CD4-positive, alpha-beta T cell treated with Interleukin-6 for 4 hours (primary cell): ENCODE data around the gene TLE4.
A peak's percentile ranks its signal among the peaks of the same experiment; 100 is the strongest.

Experiments
- DNase-seq: peaks from one replicate; pipeline ENCODE4 v3.0.0-alpha.2; 2020; ENCODE audit warnings: mixed read lengths

TLE4 gene

DNA sequence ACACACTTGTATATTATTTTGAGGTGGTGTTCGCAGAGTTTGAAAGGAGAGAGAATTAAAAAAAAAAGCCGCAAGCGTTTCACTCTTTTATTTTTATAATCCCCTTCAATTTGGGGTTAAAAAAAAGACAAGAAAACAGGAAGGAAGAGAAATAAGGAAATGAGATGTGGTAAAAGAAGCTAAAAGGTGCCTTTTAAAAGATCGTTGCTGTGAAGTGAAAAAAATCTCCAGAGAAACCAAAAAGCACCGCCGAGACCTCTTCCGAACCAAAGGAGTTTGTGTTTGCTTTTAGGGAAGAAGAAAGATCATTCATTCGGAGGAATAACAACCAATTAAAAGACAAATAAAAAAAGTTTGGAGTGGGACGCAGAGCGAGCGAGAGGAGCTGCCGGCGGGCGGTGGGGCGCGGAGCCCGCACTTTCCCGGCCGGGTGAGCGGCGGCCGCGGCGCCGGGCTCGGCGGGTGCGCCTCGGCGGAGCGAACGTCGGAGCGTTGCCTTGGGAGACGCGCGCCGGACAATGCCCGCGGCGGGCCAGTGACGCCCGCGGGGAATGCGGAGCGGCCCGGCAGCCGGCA is 355 bp downstream of the TLE4 start:
- DNase-seq = peak; percentile 45

DNA sequence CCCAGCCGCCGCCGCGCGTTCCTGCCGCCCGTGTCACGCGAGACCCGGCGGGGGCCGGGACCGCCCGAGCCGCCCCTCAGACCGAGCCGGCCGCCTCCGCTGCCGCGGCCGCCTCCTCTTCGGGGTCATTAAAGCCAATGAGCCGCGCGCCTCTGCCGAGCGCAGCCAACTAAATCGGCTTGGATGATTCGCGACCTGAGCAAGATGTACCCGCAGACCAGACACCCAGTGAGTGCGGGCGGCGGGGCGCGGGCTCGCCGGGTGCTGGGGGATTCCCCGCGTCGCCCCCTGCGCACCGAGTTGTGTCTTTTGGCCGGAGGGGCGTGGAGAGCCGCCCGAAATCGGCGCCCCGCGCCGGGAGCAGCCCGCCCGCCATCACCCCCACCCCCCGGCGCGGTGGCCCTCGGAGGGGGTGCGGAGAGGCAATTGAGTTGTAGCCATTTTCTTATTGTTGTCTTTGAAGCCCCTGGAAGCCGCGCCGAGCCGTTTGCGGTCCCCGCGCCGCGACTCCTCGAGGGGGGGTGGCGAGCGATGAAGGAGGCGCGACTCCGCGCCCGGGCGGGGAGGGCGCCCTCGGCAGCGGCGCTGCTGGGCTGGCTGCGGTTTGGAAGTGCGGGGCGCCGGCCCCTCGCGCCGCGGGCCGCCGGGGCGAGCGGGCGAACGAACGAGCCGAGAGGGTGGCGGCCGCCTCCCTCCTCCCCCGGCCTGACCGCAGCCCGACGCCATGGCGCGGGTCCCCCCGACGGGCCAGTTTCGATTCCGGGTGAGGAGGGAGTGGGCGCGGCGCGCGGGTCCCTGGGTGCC is 1.0 kb downstream of the TLE4 start:
- DNase-seq = peak; percentile 66

DNA sequence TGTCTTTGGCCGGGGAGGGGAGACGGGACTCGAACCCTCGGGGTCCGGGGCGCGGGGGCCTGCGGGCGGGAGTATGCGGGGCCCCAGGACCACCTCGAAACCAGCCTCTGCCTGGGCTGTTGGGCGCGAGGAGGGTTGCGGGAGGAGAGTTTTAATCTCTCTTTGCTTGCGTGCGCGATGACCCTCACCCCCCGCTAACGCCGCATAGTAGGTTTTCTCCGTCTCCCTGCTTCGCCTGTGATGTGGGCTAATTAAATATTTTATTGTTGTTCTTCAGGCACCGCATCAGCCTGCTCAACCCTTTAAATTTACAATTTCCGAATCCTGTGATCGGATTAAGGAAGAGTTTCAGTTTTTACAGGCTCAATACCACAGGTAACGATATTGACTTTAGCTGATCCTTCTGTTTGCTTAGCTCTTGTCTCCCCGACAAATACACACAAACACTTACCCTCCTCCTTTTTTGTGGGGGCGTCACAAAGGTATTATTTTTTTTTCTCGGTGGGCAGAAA is 1.7 kb downstream of the TLE4 start:
- no peak for DNase-seq

DNA sequence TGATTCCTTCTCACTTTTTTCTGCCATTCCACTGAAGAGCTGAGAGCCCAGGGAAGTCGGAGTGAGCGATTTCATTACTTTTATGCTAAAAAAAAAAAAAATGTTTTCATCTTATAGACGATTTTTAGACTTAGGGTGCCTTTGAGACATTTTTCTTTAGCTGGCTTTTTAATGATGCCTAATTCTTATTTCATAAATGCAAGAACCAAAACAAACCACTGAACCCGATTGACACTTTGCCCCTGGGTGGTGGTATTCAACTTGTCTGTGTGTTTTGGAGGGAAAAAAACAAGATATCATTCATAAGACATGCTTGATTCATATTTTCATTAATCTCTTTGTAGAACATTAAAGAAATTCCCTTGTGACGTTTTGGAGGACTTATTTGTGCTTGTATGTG is 2.4 kb downstream of the TLE4 start:
- no peak for DNase-seq

DNA sequence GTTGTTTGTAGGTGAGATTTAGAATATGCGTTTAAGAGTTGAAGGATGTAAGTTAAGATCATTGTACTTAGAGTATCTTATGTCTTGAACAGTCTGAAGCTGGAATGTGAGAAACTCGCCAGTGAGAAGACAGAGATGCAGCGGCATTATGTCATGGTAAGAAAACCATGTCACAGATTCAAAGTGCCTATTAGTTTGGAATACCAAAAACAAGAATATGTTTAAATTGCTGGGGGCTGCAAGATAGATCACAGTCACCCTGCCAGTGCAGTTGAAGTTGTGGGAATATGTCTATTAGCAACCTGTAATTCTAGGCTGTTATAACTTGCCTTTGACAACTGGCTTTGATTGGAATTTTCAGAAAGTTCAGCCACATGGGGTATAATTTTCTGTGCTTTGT is 3.0 kb downstream of the TLE4 start:
- no peak for DNase-seq

DNA sequence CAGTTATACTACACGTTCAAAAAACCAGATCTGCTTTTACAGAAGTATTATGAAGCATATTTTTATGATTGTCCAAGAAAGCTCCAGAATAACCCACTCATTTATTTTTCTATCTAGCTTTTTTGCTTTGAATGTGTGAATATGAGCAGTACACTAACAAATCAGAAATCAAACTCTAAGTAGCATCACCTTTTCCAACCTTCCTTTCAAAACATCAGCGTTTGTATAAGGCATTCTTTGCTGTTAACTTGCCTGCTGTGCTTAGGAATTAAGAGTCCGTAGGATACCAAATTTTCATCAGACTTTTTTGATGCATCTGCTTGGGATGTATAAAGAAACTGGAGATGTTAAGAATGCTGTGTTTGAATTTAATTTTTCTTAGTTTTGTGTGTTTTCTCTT is 3.8 kb downstream of the TLE4 start:
- no peak for DNase-seq

DNA sequence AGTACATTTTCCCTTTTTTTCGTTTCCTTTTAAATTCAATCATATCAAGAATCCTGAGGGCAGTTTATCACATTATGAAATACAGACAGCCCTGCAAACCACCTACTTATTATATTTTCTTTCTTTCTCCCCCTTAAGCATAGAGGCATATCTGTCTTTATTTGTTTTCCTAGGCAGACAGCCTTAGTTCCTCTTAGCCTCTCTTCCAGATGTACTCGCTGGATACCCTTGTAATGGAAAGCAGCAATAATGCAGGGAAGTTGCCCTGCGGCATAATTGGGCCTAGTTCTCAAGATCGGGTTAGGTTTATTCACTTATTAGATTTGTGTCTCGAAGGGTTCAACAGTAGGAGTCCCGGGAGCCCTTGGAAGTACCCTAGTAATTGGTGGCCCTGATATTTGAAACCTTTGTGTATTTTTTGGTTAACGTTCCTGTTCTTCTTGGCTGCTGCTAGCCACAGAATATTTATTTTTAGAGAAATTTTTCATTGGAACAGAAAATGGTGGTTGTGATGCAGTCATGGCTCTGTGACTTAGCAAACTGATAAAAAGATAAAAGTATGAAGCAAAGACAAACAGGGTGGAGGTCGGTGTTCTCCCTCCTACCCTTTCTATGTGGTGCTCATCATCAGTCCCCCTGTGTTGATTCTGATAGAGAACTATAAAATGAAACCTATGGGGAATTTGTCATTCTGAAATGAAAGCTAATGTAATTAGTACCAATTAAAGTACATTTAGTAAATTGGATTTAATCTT is 6.4 kb downstream of the TLE4 start:
- DNase-seq = no peak

DNA sequence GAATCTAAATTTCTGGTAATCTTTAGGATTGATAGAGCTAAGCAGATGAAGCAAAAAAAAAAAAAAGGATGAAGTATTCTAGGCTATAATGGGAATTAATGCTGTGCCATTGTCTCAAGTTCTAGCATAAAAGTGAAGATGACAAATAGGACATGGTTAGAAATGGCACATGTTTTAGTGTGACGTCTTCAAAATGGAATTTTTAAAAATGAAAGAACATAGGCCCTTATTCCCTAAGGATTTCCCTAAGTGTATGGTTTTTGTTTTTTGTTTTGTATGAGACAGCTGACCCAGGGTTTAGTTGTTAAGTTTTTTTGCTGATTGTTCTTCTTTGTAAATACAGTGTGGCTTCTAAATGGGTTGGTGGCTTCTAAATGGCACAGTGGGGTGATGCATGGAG is 7.1 kb downstream of the TLE4 start:
- DNase-seq = no peak

DNA sequence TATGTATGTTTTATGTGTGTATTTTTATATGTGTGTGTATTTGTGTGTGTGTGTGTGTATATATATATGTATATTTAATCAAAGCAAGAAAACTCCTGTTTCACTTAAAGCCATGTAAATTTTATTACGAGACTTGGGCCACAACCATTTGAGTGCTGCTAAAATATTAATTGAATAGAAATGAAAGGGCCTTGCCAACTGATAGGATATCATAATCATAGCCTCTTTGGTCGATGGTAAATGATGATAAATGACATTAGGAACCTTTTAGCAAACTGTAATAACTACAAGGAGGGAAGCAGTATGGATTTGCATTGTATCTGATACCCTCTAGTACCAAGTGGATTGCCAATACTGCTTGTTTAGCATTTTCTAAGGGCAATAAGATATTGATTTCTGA is 7.9 kb downstream of the TLE4 start:
- no peak for DNase-seq

DNA sequence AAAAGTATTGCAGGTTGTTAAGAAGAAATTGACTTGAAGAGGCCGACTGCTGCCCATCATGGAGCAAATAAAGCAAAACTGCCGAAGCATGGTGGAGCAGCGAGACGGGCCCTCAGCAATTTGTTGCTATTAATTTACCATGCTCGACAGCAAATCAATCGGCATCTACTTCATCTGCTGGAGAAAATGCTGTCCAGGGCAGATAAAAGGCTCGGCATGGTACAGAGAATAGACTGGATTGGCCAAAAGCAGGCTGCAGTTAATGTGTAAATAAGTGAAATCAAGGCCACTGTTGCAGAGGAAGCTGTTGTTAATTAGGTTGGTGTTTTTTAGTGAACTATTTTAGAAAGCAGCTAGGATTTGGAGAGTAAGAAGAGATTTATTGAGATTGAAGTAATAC is 8.3 kb downstream of the TLE4 start:
- DNase-seq = no peak

DNA sequence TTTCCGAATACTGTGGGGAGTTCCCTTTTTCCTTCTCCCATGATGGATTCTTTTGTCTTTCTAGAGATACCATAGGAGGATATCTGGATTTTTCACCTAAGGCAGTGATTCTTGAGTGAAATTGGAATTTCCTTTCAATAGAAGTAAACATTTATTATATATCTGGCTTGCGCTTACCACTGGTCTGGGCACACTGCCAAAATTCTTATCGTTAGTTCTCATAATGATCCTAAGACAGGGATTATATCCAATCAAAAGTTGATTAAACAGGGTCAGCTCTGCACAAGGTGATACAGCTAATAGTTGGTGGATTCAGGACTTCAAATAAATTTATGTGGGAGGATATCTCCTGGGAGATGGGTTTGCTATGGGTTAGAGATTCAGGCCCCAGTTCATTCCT is 9.6 kb downstream of the TLE4 start:
- DNase-seq = peak; percentile 22

DNA sequence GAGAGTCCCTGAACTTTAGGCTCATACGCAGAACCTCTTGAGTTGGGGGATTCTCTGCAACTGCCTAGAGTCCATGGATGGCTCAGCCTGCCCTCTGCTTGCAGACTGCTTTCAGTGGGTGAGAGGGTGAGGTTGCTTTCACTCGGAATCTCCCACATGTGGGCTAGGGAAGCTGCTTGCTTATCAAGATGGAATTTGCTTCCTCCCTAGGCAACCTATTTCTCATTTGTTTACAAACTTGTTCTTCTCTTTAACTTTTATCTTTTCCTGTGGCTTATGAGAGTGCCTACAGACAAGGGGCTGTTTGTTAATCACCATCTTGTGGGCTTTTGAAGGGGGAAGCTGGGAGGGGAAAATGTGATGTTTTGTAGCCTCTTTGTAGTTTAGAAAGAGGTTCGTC is 10.0 kb downstream of the TLE4 start:
- DNase-seq = peak; percentile 52

DNA sequence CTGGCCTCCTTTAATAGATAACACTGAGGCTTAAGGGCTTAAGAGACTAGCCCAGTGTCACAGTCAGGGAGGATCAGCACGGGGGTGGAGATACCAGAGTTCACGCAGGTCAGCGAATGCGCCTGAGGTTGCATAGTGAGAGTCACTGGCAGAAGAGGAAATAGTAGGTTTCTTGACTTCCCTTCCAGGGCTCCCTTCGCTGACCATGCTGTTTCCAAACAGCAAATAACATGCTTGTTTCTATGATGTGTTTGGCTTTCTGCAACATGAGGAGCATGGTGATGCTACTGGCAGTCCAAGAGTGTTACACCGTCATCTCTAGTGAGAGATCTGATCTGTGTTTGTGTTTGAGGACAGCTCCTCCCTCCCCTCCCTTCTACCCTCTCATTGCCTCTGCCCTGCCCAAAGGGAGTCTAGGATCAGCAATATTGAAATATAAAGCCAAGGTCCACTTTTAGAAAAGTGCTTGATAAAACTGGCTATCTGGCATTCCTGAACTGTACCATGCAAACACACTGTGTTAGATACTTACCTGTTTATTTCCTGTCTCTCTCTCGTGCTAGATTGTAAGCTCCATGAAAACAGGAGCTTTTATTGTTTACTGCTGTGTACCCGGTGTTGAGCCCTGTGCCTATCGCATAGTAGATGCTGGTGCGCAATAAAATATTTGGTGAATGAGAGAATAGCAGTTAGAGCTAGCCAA is 12.3 kb downstream of the TLE4 start:
- peak; percentile 37 for DNase-seq

DNA sequence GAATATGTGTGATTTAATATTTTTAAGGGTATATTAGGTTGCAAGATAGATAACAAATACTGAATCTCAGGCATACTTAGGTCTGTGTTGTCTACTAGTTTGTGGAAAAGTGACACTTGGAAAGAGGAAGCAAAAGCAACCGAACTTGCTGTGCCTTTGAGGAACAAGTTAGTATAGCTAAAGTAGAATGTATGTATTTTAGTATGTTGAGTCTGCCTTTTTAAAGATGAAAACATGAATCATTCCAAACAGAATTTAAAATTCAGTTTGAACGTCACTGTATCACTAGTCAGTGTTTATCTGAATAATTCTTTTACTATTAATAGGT is 12.9 kb downstream of the TLE4 start:
- DNase-seq = no peak

DNA sequence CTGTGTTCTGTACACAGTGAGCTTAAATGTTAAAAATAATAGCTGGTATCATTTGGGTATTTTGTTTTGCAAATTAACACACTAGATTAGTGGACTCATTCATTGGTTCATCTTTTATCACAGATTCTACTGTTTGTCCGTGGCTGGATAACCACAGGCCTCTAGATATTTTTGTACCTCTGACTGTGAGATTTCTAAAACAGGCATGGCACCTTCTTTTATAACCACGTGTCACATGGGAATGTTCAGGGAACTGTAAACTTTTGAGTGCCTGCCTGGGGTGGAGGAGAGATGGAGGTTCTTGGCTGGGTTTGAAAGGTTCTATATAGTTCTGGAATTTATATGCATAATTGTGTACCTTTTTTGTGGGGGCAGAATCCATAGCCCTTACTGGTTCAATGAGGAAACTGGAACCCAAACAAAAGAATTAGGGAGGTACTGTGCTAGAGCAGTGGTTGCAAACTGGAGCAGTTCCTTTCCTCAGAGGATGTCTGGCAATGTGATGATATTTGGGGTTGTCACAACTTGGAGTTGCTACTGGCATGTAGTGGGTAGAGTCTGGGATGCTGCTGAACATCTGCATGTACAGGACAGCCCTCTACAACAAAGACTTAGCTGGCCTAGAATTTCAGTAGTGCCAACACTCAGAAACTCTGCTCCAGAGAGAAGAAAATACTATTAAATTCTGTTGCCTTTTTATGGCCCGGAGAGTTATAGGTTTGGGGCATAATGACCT is 16.9 kb downstream of the TLE4 start:
- no peak for DNase-seq

DNA sequence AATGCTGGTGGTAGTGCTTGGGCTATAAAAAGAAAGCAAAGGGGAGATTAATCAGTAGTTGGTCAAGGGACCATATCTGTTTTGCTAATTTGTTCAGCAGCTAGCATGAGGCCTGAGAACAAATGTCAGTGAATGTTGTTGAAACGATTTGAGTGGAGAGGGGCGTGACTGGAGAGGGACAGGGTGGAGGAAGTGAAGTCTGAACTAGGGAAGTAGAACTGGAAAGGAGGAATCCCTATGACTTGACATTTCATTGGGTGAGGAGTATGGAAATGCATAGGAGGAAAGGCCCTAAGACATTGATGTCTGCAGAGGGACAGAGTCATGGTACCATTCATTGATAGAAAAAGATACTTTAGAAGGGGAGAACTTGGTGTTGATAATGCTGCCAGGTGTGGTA is 19.7 kb downstream of the TLE4 start:
- no peak for DNase-seq

DNA sequence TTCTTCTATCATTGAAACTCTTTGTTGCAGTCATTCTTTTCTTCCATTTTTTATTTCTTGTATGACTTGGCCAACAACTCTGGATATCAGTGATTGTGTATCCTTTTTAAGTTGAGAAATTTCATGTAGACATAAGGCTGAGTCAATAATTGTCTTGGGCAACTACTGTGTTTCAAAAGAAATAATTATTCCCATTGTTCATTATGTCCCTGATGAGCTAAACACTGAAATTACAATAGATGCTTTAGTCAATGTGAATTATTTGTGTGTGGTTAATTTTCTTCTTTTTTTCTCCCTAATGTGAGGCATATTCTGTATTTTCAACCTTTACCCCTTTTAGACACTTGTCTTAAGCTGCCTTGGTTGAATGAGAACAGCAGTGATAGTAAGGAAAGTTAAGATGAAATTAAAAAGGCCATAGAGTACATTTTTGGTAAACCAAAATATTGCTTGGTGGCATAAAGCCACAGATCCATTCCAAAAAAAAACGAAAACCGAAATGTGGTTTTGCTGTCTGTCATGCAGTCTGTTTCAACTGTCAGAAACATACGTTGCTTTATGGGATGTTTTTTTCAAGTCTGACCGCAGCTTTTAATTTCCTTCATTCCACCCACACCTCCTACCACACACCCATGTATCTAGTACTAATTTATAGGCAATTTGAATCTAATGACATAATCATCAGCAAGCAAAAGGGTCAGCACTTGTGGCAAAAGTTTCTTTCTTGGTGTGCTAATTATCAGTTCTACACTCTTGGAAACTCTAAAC is 21.1 kb downstream of the TLE4 start:
- DNase-seq = peak; percentile 21

DNA sequence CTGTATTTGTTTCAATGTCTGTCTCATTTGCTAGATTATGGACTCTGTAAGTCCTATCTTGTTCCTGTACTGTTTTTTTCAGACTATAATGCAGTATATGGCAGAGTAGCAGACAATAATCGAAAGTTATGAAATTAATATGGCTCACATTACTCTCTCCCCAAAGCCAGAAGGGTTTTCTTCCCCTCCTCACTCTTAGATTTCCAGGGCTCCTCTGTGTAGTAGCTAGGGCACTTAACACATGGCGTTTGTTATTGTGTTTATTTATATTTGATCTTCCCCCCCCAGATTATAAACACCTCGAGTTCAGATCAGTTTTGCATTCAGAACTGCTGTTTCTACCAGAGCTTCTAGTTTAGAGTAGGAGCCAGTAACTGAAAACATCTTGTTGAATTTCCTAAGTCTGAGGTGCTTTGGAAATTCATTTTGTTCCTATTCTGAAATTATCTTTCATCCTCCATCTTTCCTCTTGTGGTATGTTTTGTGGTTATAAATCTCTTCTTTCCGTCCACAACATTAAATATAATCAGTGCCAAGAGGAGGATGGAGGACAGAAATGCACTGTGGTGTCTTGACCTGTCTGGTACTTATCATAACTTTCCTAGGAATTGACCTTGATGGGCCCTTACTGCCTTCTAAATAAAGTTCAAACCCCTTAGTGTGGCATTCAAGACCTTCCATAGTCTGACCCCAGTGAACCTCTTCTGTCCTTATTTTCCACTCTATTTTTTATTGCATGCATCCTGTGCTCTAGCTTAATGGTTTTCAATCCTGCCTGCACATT is 27.0 kb downstream of the TLE4 start:
- no peak for DNase-seq

DNA sequence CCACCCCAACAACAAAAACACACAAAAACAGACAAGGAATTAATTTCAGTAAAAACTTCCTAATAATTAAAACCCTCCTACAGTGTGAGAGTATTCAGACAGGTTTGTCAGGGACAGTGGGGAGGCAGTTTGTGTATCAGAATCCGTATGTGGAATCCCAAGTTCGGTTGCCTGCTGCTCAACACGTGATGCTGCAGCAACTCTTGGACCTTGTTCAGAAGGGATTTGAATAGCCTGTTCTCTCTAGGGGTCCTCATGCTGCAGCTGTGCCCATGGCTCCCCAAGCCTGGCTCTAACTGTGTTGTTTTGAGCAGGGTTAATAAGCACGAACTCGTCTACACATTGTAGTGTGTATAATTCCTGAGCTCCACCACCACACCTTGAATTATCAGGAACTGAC is 28.7 kb downstream of the TLE4 start:
- no peak for DNase-seq

DNA sequence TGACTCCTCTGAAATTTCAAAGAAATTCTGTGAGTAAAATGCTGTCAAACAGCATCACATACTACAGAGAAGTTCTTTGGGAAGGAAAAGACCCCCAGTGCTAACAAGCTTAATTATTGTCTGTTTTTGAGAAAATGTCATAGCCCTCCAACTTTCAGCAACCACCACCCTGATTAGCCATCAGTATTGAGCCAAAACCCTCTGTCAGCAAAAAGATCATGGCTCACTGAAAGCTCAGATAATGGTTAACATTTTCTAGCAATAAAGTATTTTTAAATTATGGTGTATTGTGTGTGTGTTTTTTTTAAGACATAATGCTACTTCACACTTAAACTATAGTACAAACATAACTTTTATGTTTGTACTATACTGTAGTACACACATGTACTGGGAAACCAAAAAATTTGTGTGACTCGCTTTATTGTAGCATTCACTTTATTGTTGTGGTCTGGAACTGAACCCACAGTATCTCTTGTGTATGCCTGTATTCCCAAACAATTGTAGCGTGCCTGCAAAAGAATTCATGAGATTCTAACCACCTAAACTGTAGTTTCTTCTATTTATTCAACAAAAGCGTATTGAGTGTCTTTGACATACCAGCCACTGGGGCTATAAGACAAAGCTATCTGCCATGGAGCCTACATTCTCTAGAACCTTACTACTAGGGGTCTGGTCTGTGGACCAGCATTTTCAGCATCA is 31.6 kb downstream of the TLE4 start:
- no peak for DNase-seq
